Mammary epithelial cell (primary cell): ENCODE results near the gene STIM2.

Experiments
- EZH2 ChIP-seq: IDR thresholded peaks from 2 replicates; pipeline ENCODE4 v1.6.1; 2012; ENCODE audit warnings: low read length, inconsistent platforms, borderline replicate concordance
- TF ChIP-seq, protein P1 (sequence below), 2 donors: IDR thresholded peaks in 1 of 2; conservative IDR thresholded peaks in 1 of 2; 2 replicates each; pipeline ENCODE4 v1.5.1; 2011 to 2012; ENCODE audit warnings: inconsistent platforms in 2 of 2, low read length in 2 of 2, mild to moderate bottlenecking in 2 of 2, control low read depth in 1 of 2, low read depth in 1 of 2; ENCODE audit not compliant: insufficient read depth in 1 of 2; ENCODE audit errors: extremely low read depth in 1 of 2

- TF ChIP-seq, protein P1, sequence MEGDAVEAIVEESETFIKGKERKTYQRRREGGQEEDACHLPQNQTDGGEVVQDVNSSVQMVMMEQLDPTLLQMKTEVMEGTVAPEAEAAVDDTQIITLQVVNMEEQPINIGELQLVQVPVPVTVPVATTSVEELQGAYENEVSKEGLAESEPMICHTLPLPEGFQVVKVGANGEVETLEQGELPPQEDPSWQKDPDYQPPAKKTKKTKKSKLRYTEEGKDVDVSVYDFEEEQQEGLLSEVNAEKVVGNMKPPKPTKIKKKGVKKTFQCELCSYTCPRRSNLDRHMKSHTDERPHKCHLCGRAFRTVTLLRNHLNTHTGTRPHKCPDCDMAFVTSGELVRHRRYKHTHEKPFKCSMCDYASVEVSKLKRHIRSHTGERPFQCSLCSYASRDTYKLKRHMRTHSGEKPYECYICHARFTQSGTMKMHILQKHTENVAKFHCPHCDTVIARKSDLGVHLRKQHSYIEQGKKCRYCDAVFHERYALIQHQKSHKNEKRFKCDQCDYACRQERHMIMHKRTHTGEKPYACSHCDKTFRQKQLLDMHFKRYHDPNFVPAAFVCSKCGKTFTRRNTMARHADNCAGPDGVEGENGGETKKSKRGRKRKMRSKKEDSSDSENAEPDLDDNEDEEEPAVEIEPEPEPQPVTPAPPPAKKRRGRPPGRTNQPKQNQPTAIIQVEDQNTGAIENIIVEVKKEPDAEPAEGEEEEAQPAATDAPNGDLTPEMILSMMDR (conservative IDR thresholded peaks at IDR 0.05 in 1 of 2, IDR thresholded peaks at IDR 0.05 in 1 of 2; ENCODE audit: extremely low read depth in 1 of 2, insufficient read depth in 1 of 2, low read depth in 1 of 2, low read length in 2 of 2): no peak
- TF ChIP-seq EZH2: no peak
These were observed 41.1 kb upstream of the STIM2 start for GRCh38 chr4:26819478-26820095.
